GM18909 (cell line): Measurements from ENCODE around the gene ACTR1B.
"Not testable (repeated sequence)": the region's sequence is repeated elsewhere in the genome, so short reads cannot be mapped to it uniquely, and the experiment has no call there.

ENCODE experiments used
- ATAC-seq: cut with Tn5 transposase; IDR thresholded peaks from one replicate; pipeline ENCODE4 v1.9.1; 2021; ENCODE audit warnings: mild to moderate bottlenecking; ENCODE audit not compliant: unreplicated experiment, poor library complexity

Gene ACTR1B

GRCh38 chr2:97622976-97623375 lies 40.9 kb downstream of the ACTR1B start:
- ATAC-seq: not testable (repeated sequence)

- ATAC-seq: not testable (repeated sequence)
Measured at GRCh38 chr2:97620492-97620891, 43.4 kb downstream of the ACTR1B start.

DNA sequence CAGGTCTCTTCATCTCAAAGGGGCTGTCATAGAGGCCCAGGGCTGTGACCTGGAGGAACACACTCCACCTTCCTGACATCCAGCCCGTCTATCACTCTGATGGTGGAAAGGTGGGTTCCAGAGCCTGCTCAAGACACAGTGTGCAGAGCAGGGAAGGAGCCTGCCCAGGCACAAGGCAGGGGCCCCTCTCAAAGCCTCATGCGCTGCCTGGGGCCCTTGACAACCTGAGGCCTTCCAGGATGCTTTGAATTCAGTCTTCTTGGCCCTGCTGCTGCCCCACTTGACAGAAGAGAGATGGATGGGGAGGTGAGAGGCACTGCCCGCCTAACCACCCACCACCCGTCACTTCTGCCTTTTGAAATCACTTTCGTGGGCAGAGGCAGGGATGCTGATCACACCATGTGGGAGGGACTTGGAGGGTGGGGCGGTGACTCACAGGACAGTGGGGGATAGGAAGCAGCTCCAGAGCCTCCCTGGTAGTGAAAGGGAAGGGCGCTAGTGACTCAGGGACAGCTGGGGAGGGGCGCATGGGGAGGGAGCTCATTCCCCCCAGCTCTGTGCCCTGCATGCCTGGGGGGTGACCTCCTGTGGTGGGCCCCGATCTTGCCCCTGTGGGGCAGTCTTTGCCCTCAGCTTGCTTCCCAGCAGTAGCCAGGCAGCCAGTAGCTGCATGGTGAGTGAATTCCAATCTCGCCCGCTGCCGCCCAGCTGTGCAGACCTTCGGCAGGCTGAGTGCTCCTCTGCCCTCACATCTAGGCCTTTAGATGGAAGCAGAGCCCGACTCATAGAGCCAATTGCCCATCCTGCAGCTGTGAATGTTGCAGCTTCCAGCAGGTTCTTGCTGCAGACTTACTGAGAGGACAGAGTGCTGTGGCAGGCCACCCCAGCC lies 44.7 kb downstream of the ACTR1B start:
- ATAC-seq: not testable (repeated sequence)

GRCh38 chr2:97617911-97618310 lies 45.9 kb downstream of the ACTR1B start:
- ATAC-seq: no peak

DNA sequence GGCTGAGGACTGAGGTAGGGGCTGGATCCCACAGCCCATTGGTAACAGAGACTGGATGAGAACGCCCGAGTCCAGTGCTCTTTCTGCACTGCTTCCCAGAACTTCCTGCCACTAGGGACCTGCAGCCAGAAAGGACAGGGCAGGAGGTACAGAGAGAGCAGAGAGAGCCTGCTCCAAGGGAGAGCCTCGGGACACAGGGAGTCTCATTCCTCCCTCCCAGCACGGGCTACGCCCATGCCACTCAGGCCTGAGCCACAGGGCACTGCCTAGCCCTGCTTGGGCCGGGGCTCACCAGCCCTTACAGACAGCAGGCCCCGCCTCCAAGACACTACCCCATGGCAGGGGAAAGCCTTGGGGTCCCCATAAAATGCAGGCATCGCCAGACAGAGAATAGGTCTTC lies 48.1 kb downstream of the ACTR1B start:
- ATAC-seq: not testable (repeated sequence)

DNA sequence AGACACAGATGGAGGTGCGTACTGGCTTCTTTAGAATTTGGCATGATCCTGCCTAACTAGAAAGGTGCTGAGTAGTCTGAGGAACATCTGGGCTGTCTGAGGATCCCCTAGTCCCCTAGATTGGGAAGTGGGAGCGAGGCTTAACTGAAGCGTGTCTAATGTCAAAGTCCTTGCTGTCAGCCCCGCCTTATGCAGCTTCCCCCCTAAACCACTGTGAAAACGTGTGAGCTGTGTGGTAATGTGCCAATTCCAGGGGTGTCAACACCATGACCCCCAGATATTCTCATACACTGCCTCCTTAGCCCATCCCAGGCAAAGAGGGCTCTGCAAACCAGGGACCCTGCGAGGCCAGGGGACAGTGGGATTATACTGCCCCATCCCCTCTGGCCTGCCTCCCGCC lies 51.9 kb downstream of the ACTR1B start:
- ATAC-seq: not testable (repeated sequence)

- ATAC-seq: not testable (repeated sequence)
Measured at GRCh38 chr2:97608745-97609144, 55.1 kb downstream of the ACTR1B start.
